Prostate gland (tissue), 2 donors: Measurements from ENCODE around the gene KPNA2.
"Not testable (repeated sequence)": the region's sequence is repeated elsewhere in the genome, so short reads cannot be mapped to it uniquely, and the experiment has no call there.

Source experiments
- CTCF ChIP-seq, 4 experiments: fragments of 200-600 bp in 2 of 4; fragments of 450-650 bp in 2 of 4; sonication (generic) in 2 of 4; IDR thresholded peaks; 1 replicate in 3 of 4; 2 replicates in 1 of 4; pipeline ENCODE4 v1.5.1; 2016 to 2019; ENCODE audit warnings: antibody characterized with exemption in 4 of 4, mild to moderate bottlenecking in 2 of 4, moderate library complexity in 2 of 4
- POLR2A ChIP-seq: fragments of 450-650 bp; IDR thresholded peaks from one replicate; pipeline ENCODE4 v1.6.1; 2016; ENCODE audit warnings: antibody characterized with exemption, mild to moderate bottlenecking
- POLR2AphosphoS5 ChIP-seq: sonication (generic); formaldehyde crosslinking; IDR thresholded peaks from one replicate; pipeline ENCODE4 v1.6.1; 2017; ENCODE audit warnings: antibody characterized with exemption

GRCh38 chr17:68081305-68082265 is 46.0 kb downstream of the KPNA2 start:
- TF ChIP-seq CTCF (IDR thresholded peaks at IDR 0.05); POLR2A; POLR2AphosphoS5: not testable (repeated sequence)
